CD14-positive monocyte (primary cell): ENCODE data around the gene PTPRU. TPM values are rescaled to one million over a fixed set of nuclear protein-coding genes. Genes with fewer than 3 reads are reported as not detected.

Experiments
- DNase-seq, 3 donors: peaks; one replicate each; pipeline ENCODE4 v3.0.0-alpha.2; 2011 to 2022
- H2AFZ ChIP-seq: 2 replicates; pipeline ENCODE4 v1.6.0; 2012; ENCODE audit warnings: mild to moderate bottlenecking, low read depth, low read length, inconsistent platforms; ENCODE audit not compliant: insufficient read depth, poor library complexity, severe bottlenecking
- H3K27ac ChIP-seq, 2 donors: 1 replicate in 1 of 2; 2 replicates in 1 of 2; pipeline ENCODE4 v1.5.1; 2012 to 2013; ENCODE audit warnings: low read length in 2 of 2, control low read depth in 1 of 2, inconsistent platforms in 1 of 2, low read depth in 1 of 2, mild to moderate bottlenecking in 1 of 2
- H3K27me3 ChIP-seq, 2 donors: one replicate each; pipeline versions ENCODE4 v1.6.0 to v1.6.1; 2011 to 2013; ENCODE audit warnings: low read length in 2 of 2; ENCODE audit not compliant: control insufficient read depth in 2 of 2, insufficient read depth in 2 of 2
- H3K36me3 ChIP-seq, 2 donors: replicated peaks in 1 of 2; 1 replicate in 1 of 2; 2 replicates in 1 of 2; pipeline versions ENCODE4 v1.5.1 to v1.6.1; 2012 to 2013; ENCODE audit warnings: low read length in 2 of 2, control low read depth in 1 of 2, inconsistent platforms in 1 of 2, mild to moderate bottlenecking in 1 of 2; ENCODE audit not compliant: insufficient read depth in 2 of 2, control insufficient read depth in 1 of 2
- H3K4me1 ChIP-seq, 2 donors: 1 replicate in 1 of 2; 2 replicates in 1 of 2; pipeline versions ENCODE4 v1.5.1 to v1.6.1; 2012 to 2013; ENCODE audit warnings: low read length in 2 of 2, control low read depth in 1 of 2, inconsistent platforms in 1 of 2, mild to moderate bottlenecking in 1 of 2, moderate library complexity in 1 of 2; ENCODE audit not compliant: insufficient read depth in 2 of 2, control insufficient read depth in 1 of 2
- H3K4me2 ChIP-seq: replicated peaks from 2 replicates; pipeline ENCODE3; 2012; ENCODE audit warnings: low read length, moderate library complexity, mild to moderate bottlenecking; ENCODE audit not compliant: poor library complexity, severe bottlenecking; ENCODE audit errors: extremely low read depth
- H3K4me3 ChIP-seq, 3 experiments: fragments of 200-600 bp in 1 of 3; sonication (generic) in 1 of 3; replicated peaks in 1 of 3; 1 replicate in 2 of 3; 2 replicates in 1 of 3; pipeline ENCODE4 v1.5.1; 2011 to 2013; ENCODE audit warnings: low read length in 3 of 3, mild to moderate bottlenecking in 3 of 3, control low read depth in 2 of 3, low read depth in 2 of 3, inconsistent platforms in 1 of 3, moderate library complexity in 1 of 3
- H3K79me2 ChIP-seq: 2 replicates; pipeline ENCODE4 v1.6.0; 2012; ENCODE audit warnings: mild to moderate bottlenecking, control low read depth, inconsistent platforms, low read length, moderate library complexity; ENCODE audit not compliant: insufficient read depth
- H3K9ac ChIP-seq: 2 replicates; pipeline ENCODE4 v1.6.0; 2017; ENCODE audit warnings: low read length, mild to moderate bottlenecking; ENCODE audit not compliant: insufficient read depth, poor library complexity, severe bottlenecking
- H3K9me3 ChIP-seq, 2 donors: replicated peaks in 1 of 2; 1 replicate in 1 of 2; 2 replicates in 1 of 2; pipeline versions ENCODE4 v1.5.1 to v1.6.1; 2012 to 2013; ENCODE audit warnings: low read length in 2 of 2, control low read depth in 1 of 2; ENCODE audit not compliant: control insufficient read depth in 1 of 2, insufficient read depth in 1 of 2
- H4K20me1 ChIP-seq: 2 replicates; pipeline ENCODE4 v1.6.0; 2012; ENCODE audit warnings: mild to moderate bottlenecking, low read length, control low read depth, moderate library complexity; ENCODE audit not compliant: insufficient read depth
- H3K27ac Mint-ChIP-seq, 7 donors: one replicate each; pipeline ENCODE4 v1.8.0; 2020; ENCODE audit warnings: mild to moderate bottlenecking in 7 of 7, mixed read lengths in 7 of 7, moderate library complexity in 6 of 7, inconsistent platforms in 2 of 7
- H3K27me3 Mint-ChIP-seq, 3 donors: one replicate each; pipeline ENCODE4 v1.8.0; 2021 to 2022; ENCODE audit warnings: low read depth in 3 of 3, mild to moderate bottlenecking in 3 of 3, mixed read lengths in 3 of 3, moderate library complexity in 3 of 3, inconsistent platforms in 1 of 3
- H3K36me3 Mint-ChIP-seq, 2 donors: one replicate each; pipeline ENCODE4 v1.8.0; 2020; ENCODE audit warnings: mixed read lengths in 2 of 2, inconsistent platforms in 1 of 2, mild to moderate bottlenecking in 1 of 2
- H3K4me1 Mint-ChIP-seq: one replicate; pipeline ENCODE4 v1.8.0; 2020; ENCODE audit warnings: mild to moderate bottlenecking, mixed read lengths
- H3K4me3 Mint-ChIP-seq, 2 donors: one replicate each; pipeline ENCODE4 v1.8.0; 2020; ENCODE audit warnings: mild to moderate bottlenecking in 2 of 2, mixed read lengths in 2 of 2, moderate library complexity in 1 of 2
- H3K9me3 Mint-ChIP-seq, 7 donors: one replicate each; pipeline ENCODE4 v1.8.0; 2020 to 2022; ENCODE audit warnings: mixed read lengths in 7 of 7, mild to moderate bottlenecking in 6 of 7, moderate library complexity in 6 of 7, inconsistent platforms in 2 of 7
- whole genome bisulfite sequencing: methylation state at CpG from one replicate; pipeline ENCODE4 v1.1.5; 2013; ENCODE audit warnings: missing lambda C conversion rate; ENCODE audit not compliant: insufficient coverage; 5-methylcytosine and 5-hydroxymethylcytosine counted together
- intact Hi-C, 2 donors: fragments of 100-400 bp; cut with micrococcal nuclease; formaldehyde crosslinking; loops; one replicate each; pipeline versions ENCODE4 v1.15.0 to v1.15.1; 2023
- polyA plus RNA-seq, 3 donors: library from polyadenylated mRNA; depleted of rRNA in 1 of 3; unstranded in 2 of 3; stranded (reverse) in 1 of 3; fragments of 300-500 nt in 2 of 3; fragments of >200 nt in 1 of 3; fragmentation: Illumina TruSeq in 2 of 3; gene quantifications; 1 replicate in 2 of 3; 2 replicates in 1 of 3; pipeline ENCODE4 v1.2.3, GENCODE V29; 2012 to 2021
- TF ChIP-seq, protein P1 (sequence below): fragments of 200-600 bp; IDR thresholded peaks from one replicate; pipeline ENCODE4 v1.8.0; 2022; ENCODE audit warnings: antibody characterized with exemption, mild to moderate bottlenecking

The PTPRU gene
- polyA plus RNA-seq, 3 donors = 0.42 to 1.4 TPM; not detected in 1

DNA sequence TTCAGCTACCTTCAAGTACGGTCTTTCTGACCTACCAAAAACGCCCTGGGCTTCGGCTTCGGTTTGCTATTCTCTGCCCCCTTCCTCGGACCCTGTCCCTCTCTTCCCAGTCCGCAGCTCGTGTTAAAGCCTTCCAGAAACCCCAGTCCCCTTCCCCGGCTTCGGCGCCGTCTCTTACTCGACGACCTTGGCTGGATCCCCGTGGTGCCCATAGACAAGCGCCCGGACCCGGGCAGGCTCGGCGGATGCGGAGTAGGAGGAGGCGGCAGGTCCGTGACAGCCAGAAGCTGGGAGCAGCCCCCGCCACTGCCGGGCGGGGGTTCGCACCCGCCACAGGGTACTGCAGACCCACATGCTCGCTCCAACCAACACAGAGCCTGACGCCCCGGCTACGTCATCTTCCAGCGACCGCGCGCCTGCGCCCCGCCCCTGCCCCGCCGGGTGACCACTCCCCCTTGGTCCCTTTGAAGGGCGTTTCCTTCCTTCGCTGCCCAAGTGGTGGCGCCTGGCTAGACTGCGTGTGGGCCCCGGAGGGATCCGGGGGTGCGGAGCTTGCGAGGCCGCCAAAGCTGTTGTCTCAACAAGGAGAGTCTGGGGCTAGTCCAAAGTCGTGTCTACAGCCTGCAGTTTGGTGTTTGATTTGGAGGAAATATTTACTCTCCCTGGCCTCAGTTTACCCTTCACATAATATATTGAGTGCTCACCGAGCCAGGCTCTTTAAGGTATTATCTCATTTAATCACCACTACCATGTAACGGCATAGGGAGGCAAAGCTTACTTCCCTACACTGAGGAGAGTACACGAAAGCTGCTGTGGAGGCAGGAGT, 5.6 kb upstream of the PTPRU start, which contains the start of gene MECR:
MECR (minus strand) TSS at position 382 of the 826 bp plus-strand sequence; CDS start at position 354, 28 bp downstream.
- Mint-ChIP-seq H3K9me3 (no peaks in the 10 kb centered on the region), H3K4me3 (peak within 1 kb of the TSS; percentile 88 to 95), H3K36me3 (no peaks in the 10 kb centered on the region), H3K4me1 (peaks cover 17% of the 10 kb centered on the region), H3K27ac (peak within 1 kb of the TSS; percentile 80 to 92 (median 86)), H3K27me3 (peaks cover 13 to 20% (median 18%) of the 10 kb centered on the region in 3 donors)
- under 1% methylated on average over 44 of the region's 52 CpGs for WGBS
- peaks cover 15% of the 10 kb centered on the region in 2 donors for H3K4me1 ChIP-seq
- TF ChIP-seq, protein P1, sequence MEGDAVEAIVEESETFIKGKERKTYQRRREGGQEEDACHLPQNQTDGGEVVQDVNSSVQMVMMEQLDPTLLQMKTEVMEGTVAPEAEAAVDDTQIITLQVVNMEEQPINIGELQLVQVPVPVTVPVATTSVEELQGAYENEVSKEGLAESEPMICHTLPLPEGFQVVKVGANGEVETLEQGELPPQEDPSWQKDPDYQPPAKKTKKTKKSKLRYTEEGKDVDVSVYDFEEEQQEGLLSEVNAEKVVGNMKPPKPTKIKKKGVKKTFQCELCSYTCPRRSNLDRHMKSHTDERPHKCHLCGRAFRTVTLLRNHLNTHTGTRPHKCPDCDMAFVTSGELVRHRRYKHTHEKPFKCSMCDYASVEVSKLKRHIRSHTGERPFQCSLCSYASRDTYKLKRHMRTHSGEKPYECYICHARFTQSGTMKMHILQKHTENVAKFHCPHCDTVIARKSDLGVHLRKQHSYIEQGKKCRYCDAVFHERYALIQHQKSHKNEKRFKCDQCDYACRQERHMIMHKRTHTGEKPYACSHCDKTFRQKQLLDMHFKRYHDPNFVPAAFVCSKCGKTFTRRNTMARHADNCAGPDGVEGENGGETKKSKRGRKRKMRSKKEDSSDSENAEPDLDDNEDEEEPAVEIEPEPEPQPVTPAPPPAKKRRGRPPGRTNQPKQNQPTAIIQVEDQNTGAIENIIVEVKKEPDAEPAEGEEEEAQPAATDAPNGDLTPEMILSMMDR = no peak
- H3K9me3 ChIP-seq = no peaks in the 10 kb centered on the region
- H4K20me1 ChIP-seq = no peaks in the 10 kb centered on the region
- intact Hi-C loops = no loop called here
- peaks cover 0 to 17% of the 10 kb centered on the region in 2 donors for H3K27me3 ChIP-seq
- peak within 1 kb of the TSS; percentile 52 to 88 (median 85) for H3K4me3 ChIP-seq
- H3K36me3 ChIP-seq = no peaks in the 10 kb centered on the region
- H3K27ac ChIP-seq = peak within 1 kb of the TSS; percentile 20 to 80
- peak; percentile 91 to 93 (median 92) for DNase-seq
- peak within 1 kb of the TSS; percentile 71 for H3K9ac ChIP-seq
- H3K4me2 ChIP-seq = peak within 1 kb of the TSS; percentile 78
- H3K79me2 ChIP-seq = peaks cover 7% of the 10 kb centered on the region
- H2AFZ ChIP-seq = peak within 1 kb of the TSS; percentile 91

DNA sequence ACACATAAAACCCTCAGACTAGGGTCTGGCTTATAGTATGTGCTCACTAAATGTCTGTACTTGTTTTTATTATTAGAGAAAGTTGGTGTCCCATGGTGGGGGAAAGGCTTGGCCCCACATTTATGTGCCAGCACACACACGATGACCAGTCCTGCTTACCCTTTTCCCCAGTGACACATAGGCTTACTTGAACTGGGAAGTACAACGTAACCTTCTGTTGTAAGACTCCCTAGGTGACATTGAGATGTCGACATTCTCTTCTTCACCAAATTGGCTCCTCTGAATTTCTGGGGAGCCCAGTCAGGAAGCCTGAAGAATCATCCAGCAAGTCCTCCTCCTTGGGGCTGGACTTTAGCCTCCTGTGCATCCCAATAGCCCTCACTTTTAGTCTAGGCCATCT, 3.9 kb upstream of the PTPRU start:
- Histone ChIP-seq H3K9me3 (peaks cover 0 to 6% of the 10 kb centered on the region in 2 donors), H3K36me3 (no peaks in the 10 kb centered on the region), H3K27ac (no peak overlapping the region), H3K4me2 (no peak overlapping the region), H3K4me1 (peaks cover 23 to 25% of the 10 kb centered on the region in 2 donors), H3K9ac (no peak overlapping the region), H3K27me3 (peaks cover 9 to 30% of the 10 kb centered on the region in 2 donors), H2AFZ (peak overlapping the region; percentile 62), H3K4me3 (no peak overlapping the region), H3K79me2 (peaks cover 7% of the 10 kb centered on the region), H4K20me1 (peaks cover 4% of the 10 kb centered on the region)
- intact Hi-C loops = no loop called here
- Mint-ChIP-seq H3K27me3 (peaks cover 25 to 33% (median 31%) of the 10 kb centered on the region in 3 donors), H3K27ac (no peak overlapping the region), H3K36me3 (peaks cover 6 to 7% of the 10 kb centered on the region in 2 donors), H3K4me1 (peaks cover 29% of the 10 kb centered on the region), H3K9me3 (peaks cover 0 to 8% (median 4%) of the 10 kb centered on the region in 7 donors), H3K4me3 (no peak overlapping the region)
- TF ChIP-seq, protein P1 = no peak
- peak in 2 of 3 donors; percentile 10 to 46 for DNase-seq
- WGBS = 42% methylated on average over 2 of the region's 3 CpGs
